ENCODE measurements around the gene APOL4.

The APOL4 gene

DNA sequence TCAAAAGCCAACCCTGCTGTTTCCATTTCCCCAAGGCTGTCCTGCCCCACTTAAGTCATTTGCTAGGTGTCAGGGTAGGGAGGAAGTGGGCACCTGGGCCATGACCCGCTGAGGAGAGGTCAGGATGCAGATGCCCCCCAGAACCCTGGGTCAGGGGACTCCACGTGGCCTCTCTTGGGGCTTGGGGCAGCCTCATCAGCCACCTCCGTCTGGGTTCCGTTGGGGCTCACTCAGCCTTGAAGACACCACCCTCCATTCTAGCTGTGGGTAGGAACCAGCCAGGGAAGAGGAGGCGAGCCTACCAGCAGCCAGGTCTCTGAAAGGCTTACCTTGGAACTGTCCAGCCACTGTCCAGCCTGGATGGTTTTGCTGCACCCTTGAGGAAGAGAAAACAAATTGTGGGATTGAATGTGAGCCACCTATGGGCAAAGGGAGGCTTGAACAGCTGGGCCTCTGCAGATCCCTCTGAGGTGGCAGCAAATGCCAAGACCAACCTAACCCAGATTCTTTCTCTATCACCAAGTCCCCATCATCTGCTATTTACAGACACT lies 2.5 kb downstream of the APOL4 start:
- no peak for DNase-seq (ENCODE audit: low spot score)
- TF ChIP-seq, protein P1, sequence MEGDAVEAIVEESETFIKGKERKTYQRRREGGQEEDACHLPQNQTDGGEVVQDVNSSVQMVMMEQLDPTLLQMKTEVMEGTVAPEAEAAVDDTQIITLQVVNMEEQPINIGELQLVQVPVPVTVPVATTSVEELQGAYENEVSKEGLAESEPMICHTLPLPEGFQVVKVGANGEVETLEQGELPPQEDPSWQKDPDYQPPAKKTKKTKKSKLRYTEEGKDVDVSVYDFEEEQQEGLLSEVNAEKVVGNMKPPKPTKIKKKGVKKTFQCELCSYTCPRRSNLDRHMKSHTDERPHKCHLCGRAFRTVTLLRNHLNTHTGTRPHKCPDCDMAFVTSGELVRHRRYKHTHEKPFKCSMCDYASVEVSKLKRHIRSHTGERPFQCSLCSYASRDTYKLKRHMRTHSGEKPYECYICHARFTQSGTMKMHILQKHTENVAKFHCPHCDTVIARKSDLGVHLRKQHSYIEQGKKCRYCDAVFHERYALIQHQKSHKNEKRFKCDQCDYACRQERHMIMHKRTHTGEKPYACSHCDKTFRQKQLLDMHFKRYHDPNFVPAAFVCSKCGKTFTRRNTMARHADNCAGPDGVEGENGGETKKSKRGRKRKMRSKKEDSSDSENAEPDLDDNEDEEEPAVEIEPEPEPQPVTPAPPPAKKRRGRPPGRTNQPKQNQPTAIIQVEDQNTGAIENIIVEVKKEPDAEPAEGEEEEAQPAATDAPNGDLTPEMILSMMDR (IDR thresholded peaks at IDR 0.05; ENCODE audit: extremely low read depth, insufficient read depth, missing control alignments) = no peak
- in situ Hi-C loops (cut with MboI; ENCODE audit: low pct_unique_long_range_greater_than_20kb, low sequenced_read_pairs, unreplicated experiment) = no loop called here

DNA sequence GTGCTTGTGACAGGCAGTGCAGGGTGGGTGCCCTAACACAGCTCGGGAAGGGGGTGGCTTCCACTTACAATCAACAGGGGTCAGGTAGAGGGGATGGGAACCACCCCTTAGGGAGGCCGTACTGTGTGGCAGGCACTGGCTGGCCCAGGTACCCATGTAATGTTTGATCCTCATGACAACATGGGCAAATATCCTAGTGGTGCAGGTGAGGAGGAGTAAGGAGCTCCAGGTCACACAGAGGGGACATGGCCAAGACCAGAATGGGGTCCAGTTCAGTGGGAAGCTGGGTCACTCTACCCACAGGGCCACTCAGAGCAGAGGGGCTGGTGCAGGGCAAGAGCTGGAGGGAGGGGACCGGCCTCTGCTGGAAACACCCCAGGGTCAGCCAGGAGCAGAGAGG lies 3.1 kb downstream of the APOL4 start:
- in situ Hi-C loops (cut with MboI; ENCODE audit: low pct_unique_long_range_greater_than_20kb, low sequenced_read_pairs, unreplicated experiment) = no loop called here

DNA sequence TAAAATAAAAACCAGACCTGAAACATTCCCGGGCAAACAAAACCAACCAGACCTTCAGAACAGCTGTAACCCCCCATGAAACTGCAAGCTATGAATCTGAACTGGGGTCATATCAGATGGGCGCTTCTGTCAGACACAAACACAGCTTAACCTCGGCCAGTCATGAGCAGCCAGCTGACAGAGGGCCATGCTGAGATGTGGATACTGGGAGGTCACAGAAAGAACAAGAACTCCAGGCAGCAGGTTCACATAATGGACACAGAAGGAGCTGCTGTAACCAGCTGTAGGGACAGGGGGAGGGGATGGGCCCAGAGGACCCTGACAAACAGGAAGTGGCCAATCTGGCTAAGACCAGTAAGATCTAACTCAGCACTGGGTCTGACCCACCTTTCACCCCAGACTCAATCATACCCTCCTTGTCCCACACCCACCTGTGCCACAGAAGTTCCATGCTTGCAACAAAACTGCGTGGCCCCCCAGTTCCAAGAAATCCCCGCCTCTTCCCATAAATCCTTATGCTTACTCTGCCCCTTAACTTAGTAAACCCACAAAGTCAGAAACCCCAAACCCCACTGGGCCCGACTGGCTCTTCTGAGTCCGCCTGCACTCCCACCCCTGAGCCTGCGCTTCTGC lies 4.0 kb downstream of the APOL4 start:
- DNase-seq (ENCODE audit: low spot score) = peak; percentile 46
- in situ Hi-C loops (cut with MboI; ENCODE audit: low pct_unique_long_range_greater_than_20kb, low sequenced_read_pairs, unreplicated experiment) = no loop called here

More for the DNA sequence above, 3.1 kb downstream of the APOL4 start:
- TF ChIP-seq, protein P1 (IDR thresholded peaks at IDR 0.05; ENCODE audit: extremely low read depth, insufficient read depth, missing control alignments) = no peak
- no peak for DNase-seq (ENCODE audit: low spot score)

DNA sequence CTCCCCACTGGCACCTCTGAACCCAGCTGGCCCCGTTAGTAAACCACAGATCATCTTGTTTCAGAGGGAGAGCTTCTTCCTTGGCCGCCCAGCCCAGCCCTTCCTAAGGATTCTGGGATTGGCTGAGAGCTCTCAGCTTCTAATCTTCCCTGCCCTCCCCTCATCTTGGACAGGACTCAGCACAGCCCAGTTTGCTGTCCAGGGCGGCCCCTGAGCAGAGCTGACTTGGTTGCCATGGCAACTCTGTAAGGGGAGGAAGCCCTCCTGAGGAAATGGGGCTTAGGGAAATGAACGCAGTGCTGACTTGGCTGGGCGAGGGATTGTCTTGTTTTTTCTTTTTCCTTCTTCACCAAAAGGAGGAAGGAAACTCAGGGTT lies 4.6 kb downstream of the APOL4 start:
- DNase-seq (ENCODE audit: low spot score) = no peak
- in situ Hi-C loops (cut with MboI; ENCODE audit: low pct_unique_long_range_greater_than_20kb, low sequenced_read_pairs, unreplicated experiment) = no loop called here
- TF ChIP-seq, protein P1 (IDR thresholded peaks at IDR 0.05; ENCODE audit: extremely low read depth, insufficient read depth, missing control alignments) = no peak

More for the DNA sequence above, 4.0 kb downstream of the APOL4 start:
- TF ChIP-seq, protein P1 (IDR thresholded peaks at IDR 0.05; ENCODE audit: extremely low read depth, insufficient read depth, missing control alignments) = no peak

DNA sequence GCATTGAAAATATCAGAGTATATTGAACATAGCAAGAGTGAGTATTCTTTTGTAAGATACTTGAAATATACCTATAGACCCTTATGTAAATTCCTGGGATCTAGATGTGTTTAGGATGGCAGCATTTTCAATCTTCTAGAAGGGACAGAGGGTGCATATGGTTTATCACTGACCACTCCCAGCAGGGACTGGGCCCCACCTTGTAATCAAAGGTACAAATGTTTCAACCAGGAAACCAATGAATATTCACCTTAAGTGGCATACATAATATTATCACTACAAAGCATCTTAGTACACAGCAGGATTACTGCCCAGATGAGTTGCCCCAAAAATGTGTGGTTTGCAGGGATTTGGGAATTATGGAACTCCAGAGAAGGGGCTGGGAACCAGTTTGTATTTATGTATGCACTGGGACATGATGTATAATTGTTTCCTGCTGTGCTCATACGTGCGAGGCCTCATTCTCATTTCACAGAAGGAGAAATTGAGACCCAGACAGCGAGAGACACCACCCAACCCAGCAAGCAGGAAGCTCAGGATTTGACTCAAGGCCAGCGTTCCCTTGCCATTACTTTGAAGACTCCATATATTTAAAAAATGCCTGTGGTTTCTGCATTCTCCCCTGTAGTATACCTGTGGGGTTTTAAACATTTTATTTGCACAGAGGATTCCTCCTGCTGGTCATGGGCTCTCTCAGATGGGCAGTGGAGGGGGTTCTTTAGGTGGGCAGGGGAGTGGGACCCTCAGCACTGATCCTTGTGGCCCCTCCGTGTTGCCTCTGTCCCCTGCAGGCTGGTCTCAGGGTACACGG lies 5.2 kb downstream of the APOL4 start:
- TF ChIP-seq, protein P1 (IDR thresholded peaks at IDR 0.05; ENCODE audit: extremely low read depth, insufficient read depth, missing control alignments) = no peak
- DNase-seq (ENCODE audit: low spot score) = no peak
- in situ Hi-C loops (cut with MboI; ENCODE audit: low pct_unique_long_range_greater_than_20kb, low sequenced_read_pairs, unreplicated experiment) = no loop called here

DNA sequence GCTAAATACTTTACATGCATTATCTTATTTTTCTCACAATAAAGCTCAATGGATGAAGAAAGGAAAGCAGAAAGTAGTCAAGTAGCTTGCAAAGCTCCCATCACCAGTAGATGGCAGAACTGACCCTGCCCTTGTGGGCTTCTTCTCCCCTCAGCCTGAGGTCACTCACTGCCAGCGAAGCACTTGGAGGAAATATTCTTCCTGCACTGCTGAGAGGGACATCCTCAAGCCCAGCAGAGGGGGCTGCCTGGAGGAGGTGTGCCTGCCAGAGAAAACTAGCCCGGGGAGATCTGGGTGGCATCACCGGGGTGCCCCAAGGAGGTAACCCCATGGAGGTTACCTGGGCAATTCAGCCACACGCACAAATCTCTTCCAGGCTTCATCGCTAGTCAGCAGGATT lies 6.6 kb downstream of the APOL4 start:
- in situ Hi-C loops (cut with MboI; ENCODE audit: low pct_unique_long_range_greater_than_20kb, low sequenced_read_pairs, unreplicated experiment) = no loop called here
- TF ChIP-seq, protein P1 (IDR thresholded peaks at IDR 0.05; ENCODE audit: extremely low read depth, insufficient read depth, missing control alignments) = peak; percentile 75
- DNase-seq (ENCODE audit: low spot score) = peak; percentile 56

All from GM13977 (cell line).